ENCODE results near the gene OR2T3.
"Not testable (repeated sequence)": the region's sequence is repeated elsewhere in the genome, so short reads cannot be mapped to it uniquely, and the experiment has no call there.

The OR2T3 gene
- 0 to 0.07 (median 0) reads per million in 18 experiments for total RNA-seq

- not testable (repeated sequence) for DNase-seq
These were observed at the start of gene OR2T3 for GRCh38 chr1:248473051-248473450. Gene OR2T3, plus strand, starts transcription at chr1:248473351. Its CDS starts 0 bp downstream, at chr1:248473351.

- not testable (repeated sequence) for DNase-seq
These were observed 45.5 kb upstream of the OR2T3 start for GRCh38 chr1:248427526-248428191.

- not testable (repeated sequence) for DNase-seq
These were observed 45.0 kb upstream of the OR2T3 start for GRCh38 chr1:248428192-248428533.

GRCh38 chr1:248431683-248432082, 41.5 kb upstream of the OR2T3 start:
- DNase-seq = not testable (repeated sequence)

- DNase-seq = not testable (repeated sequence)
These were observed 41.0 kb upstream of the OR2T3 start for GRCh38 chr1:248432201-248432600.

GRCh38 chr1:248433811-248434415, 39.2 kb upstream of the OR2T3 start:
- not testable (repeated sequence) for DNase-seq

GRCh38 chr1:248434913-248435312, 38.2 kb upstream of the OR2T3 start:
- not testable (repeated sequence) for DNase-seq

- DNase-seq = not testable (repeated sequence)
These were observed 36.8 kb upstream of the OR2T3 start for GRCh38 chr1:248436303-248436702.

GRCh38 chr1:248438668-248439067, 34.5 kb upstream of the OR2T3 start:
- DNase-seq = not testable (repeated sequence)

- DNase-seq = not testable (repeated sequence)
These were observed 33.9 kb upstream of the OR2T3 start for GRCh38 chr1:248439283-248439682.

- not testable (repeated sequence) for DNase-seq
These were observed 30.5 kb upstream of the OR2T3 start for GRCh38 chr1:248442500-248443277.

GRCh38 chr1:248444603-248445002, 28.5 kb upstream of the OR2T3 start:
- DNase-seq = not testable (repeated sequence)

- DNase-seq = not testable (repeated sequence)
These were observed 27.8 kb upstream of the OR2T3 start, which contains the start of gene OR2T2 for GRCh38 chr1:248445399-248445798. Gene OR2T2, plus strand, starts transcription at chr1:248445637. Its CDS starts 7,161 bp downstream, at chr1:248452798.

- not testable (repeated sequence) for DNase-seq
These were observed 24.6 kb upstream of the OR2T3 start for GRCh38 chr1:248448409-248449074.

GRCh38 chr1:248449821-248450465, 23.2 kb upstream of the OR2T3 start:
- not testable (repeated sequence) for DNase-seq

GRCh38 chr1:248450466-248451145, 22.5 kb upstream of the OR2T3 start:
- not testable (repeated sequence) for DNase-seq

GRCh38 chr1:248453619-248454018, 19.5 kb upstream of the OR2T3 start:
- not testable (repeated sequence) for DNase-seq

GRCh38 chr1:248455045-248455444, 18.1 kb upstream of the OR2T3 start:
- DNase-seq = not testable (repeated sequence)

- DNase-seq = not testable (repeated sequence)
These were observed 16.5 kb upstream of the OR2T3 start for GRCh38 chr1:248456635-248457034.

GRCh38 chr1:248459117-248459516, 14.0 kb upstream of the OR2T3 start:
- not testable (repeated sequence) for DNase-seq

- no peak for DNase-seq
These were observed 2.0 kb upstream of the OR2T3 start for GRCh38 chr1:248471154-248471553.
